Endothelial cell of umbilical vein (primary cell): Measurements from ENCODE around the gene PPP2R2C. TPM values are rescaled to one million over a fixed set of nuclear protein-coding genes. Genes with fewer than 3 reads are reported as not detected.

ENCODE experiments used
- BruUV-seq: library from RNA; stranded (reverse); fragments of 400-500 nt; replicated peaks from 2 replicates; lab custom pipeline; 2021; lab: Mats Ljungman, UMichigan
- CTCF ChIA-PET: fragments of 300-600, 350-600 bp; sonication (Branson Sonifier 250); formaldehyde crosslinking; loops from one replicate; lab custom pipeline; 2021; ENCODE audit warnings: antibody characterized with exemption, inconsistent platforms; lab: Charles Lee
- POLR2A ChIA-PET: fragments of 300-600, 350-600 bp; sonication (Branson Sonifier 250); formaldehyde crosslinking; loops from one replicate; lab custom pipeline; 2021; ENCODE audit warnings: antibody characterized with exemption, inconsistent platforms; lab: Charles Lee
- DNase-seq: peaks from one replicate; pipeline ENCODE4 v3.0.0-alpha.2; 2011; ENCODE audit warnings: low read depth, low spot score
- FAIRE-seq: peaks from 2 replicates; lab custom pipeline; 2011; peaks lifted over from hg19 to GRCh38; lab: Jason Lieb, UNC
- H2AFZ ChIP-seq: 2 replicates; pipeline ENCODE4 v1.6.0; 2012; ENCODE audit warnings: low read depth, low read length, control low read depth, inconsistent platforms
- H3K27ac ChIP-seq: 2 replicates; pipeline ENCODE4 v1.5.1; 2011; ENCODE audit warnings: low read depth, mild to moderate bottlenecking, control low read depth, low read length, moderate library complexity; ENCODE audit not compliant: insufficient read depth
- H3K27me3 ChIP-seq, 2 experiments: 2 replicates each; pipeline versions ENCODE4 v1.6.0 to v1.6.1; 2011; ENCODE audit warnings: low read length in 2 of 2, mixed read lengths in 1 of 2; ENCODE audit not compliant: control insufficient read depth in 2 of 2, insufficient read depth in 2 of 2
- H3K36me3 ChIP-seq, 2 experiments: 2 replicates in 1 of 2; 3 replicates in 1 of 2; pipeline ENCODE4 v1.5.1; 2011; ENCODE audit warnings: low read length in 2 of 2, mild to moderate bottlenecking in 1 of 2, moderate library complexity in 1 of 2; ENCODE audit not compliant: control insufficient read depth in 2 of 2, insufficient read depth in 2 of 2; ENCODE audit errors: extremely low read depth in 1 of 2
- H3K4me1 ChIP-seq: 3 replicates; pipeline ENCODE4 v1.5.1; 2011; ENCODE audit warnings: mild to moderate bottlenecking, low read length; ENCODE audit not compliant: control insufficient read depth, insufficient read depth; ENCODE audit errors: extremely low read depth
- H3K4me2 ChIP-seq: 2 replicates; pipeline ENCODE4 v1.6.1; 2011; ENCODE audit warnings: low read length, control low read depth, mixed read lengths; ENCODE audit not compliant: insufficient read depth
- H3K4me3 ChIP-seq, 3 experiments: fragments of 200-600 bp in 1 of 3; sonication (generic), shearing (Covaris generic) in 1 of 3; replicated peaks in 1 of 3; 2 replicates each; pipeline ENCODE4 v1.5.1; 2011 to 2016; ENCODE audit warnings: control low read depth in 3 of 3, low read length in 3 of 3, mild to moderate bottlenecking in 2 of 3, inconsistent platforms in 1 of 3, low read depth in 1 of 3, moderate library complexity in 1 of 3; ENCODE audit not compliant: insufficient read depth in 1 of 3
- H3K79me2 ChIP-seq: 2 replicates; pipeline ENCODE4 v1.6.0; 2012; ENCODE audit warnings: low read length, inconsistent platforms; ENCODE audit not compliant: control insufficient read depth, insufficient read depth
- H3K9ac ChIP-seq: replicated peaks from 2 replicates; pipeline ENCODE3; 2011; ENCODE audit warnings: low read length, control low read depth; ENCODE audit not compliant: insufficient read depth; ENCODE audit errors: extremely low read depth
- H3K9me1 ChIP-seq: replicated peaks from 3 replicates; pipeline ENCODE4 v1.6.0; 2011; ENCODE audit warnings: mild to moderate bottlenecking, low read length; ENCODE audit not compliant: control insufficient read depth, insufficient read depth; ENCODE audit errors: extremely low read depth
- H3K9me3 ChIP-seq: replicated peaks from 2 replicates; pipeline ENCODE4 v1.5.1; 2012; ENCODE audit warnings: low read length, inconsistent platforms; ENCODE audit not compliant: control insufficient read depth, insufficient read depth
- H4K20me1 ChIP-seq: replicated peaks from 2 replicates; pipeline ENCODE3; 2011; ENCODE audit warnings: mild to moderate bottlenecking, low read length; ENCODE audit not compliant: control insufficient read depth, insufficient read depth; ENCODE audit errors: extremely low read depth
- FOS ChIP-seq: IDR thresholded peaks from 2 replicates; pipeline ENCODE4 v1.6.1; 2011; ENCODE audit warnings: mild to moderate bottlenecking, low read length, moderate library complexity, borderline replicate concordance; ENCODE audit not compliant: insufficient read depth
- GATA2 ChIP-seq: IDR thresholded peaks from 2 replicates; pipeline ENCODE4 v1.7.0; 2011; ENCODE audit warnings: low read depth, mild to moderate bottlenecking, moderate library complexity, mixed read lengths, low read length; ENCODE audit not compliant: insufficient read length, insufficient read depth
- POLR2A ChIP-seq: IDR thresholded peaks from 2 replicates; pipeline ENCODE4 v1.6.1; 2012; ENCODE audit warnings: low read depth, mild to moderate bottlenecking, control low read depth, low read length
- POLR2AphosphoS5 ChIP-seq: IDR thresholded peaks from 2 replicates; pipeline ENCODE4 v1.6.1; 2012; ENCODE audit warnings: low read depth, mild to moderate bottlenecking, control low read depth, low read length, moderate library complexity; ENCODE audit not compliant: insufficient read depth
- dilution Hi-C: fragments of 300-500 bp; cut with MboI; formaldehyde crosslinking; loops from one replicate; pipeline ENCODE4 v1.15.0; 2019; ENCODE audit warnings: low sequenced_read_pairs; ENCODE audit not compliant: extremely low pct_ligation_motif_present
- intact Hi-C: fragments of 100-400 bp; cut with micrococcal nuclease; formaldehyde crosslinking; loops from one replicate; pipeline ENCODE4 v1.10.0; 2022
- polyA plus RNA-seq, 4 experiments: library from polyadenylated mRNA; depleted of rRNA in 3 of 4; stranded (reverse) in 3 of 4; unstranded in 1 of 4; fragments of >200 nt; gene quantifications; 2 replicates each; pipeline versions ENCODE4 v1.2.1 to v1.2.3, GENCODE V29; 2011 to 2012; ENCODE audit warnings: missing spikeins in 1 of 4
- total RNA-seq: library from RNA; stranded (reverse); gene quantifications from 2 replicates; pipeline ENCODE4 v1.2.3, GENCODE V29; 2021
- TF ChIP-seq, protein P1 (sequence below), 2 donors: IDR thresholded peaks; 1 replicate in 1 of 2; 2 replicates in 1 of 2; pipeline ENCODE4 v1.5.1; 2011; ENCODE audit warnings: low read length in 2 of 2, mild to moderate bottlenecking in 2 of 2, moderate library complexity in 2 of 2, control low read depth in 1 of 2, inconsistent platforms in 1 of 2, low read depth in 1 of 2; ENCODE audit not compliant: insufficient read depth in 1 of 2; ENCODE audit errors: extremely low read depth in 1 of 2

PPP2R2C gene
- total and polyA plus RNA-seq, 2 donors (not counting 3 experiments of a cell fraction or from before 2014, with no cell fraction given): 0.03 to 0.09 TPM

DNA sequence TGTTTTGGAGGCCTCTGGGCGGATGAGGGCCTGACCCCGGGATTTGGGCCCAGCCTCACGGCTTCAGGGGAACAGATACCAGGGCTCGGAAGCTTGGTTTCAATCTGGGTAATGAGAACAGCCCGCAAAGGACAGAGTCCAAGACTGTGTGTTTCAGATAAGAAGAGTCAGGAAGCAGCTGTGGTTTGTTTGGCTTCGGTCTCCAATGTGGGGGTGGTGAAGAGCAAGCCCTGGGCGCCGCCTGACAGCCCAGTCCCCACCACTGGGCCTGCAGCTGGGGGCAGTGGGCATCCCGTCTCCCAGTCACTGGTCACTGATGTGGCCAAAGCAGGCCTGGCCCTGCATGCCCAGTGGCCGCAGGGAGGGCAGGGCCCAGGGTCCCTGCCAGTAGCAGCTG is 193.6 kb downstream of the PPP2R2C start:
- Histone ChIP-seq H3K9me3 (no peaks in the 10 kb centered on the region), H3K4me3 (no peak overlapping the region), H3K9ac (no peak overlapping the region), H3K27me3 (no peaks in the 10 kb centered on the region), H3K79me2 (no peaks in the 10 kb centered on the region), H4K20me1 (no peaks in the 10 kb centered on the region), H3K4me2 (peak overlapping the region; percentile 28), H2AFZ (no peak overlapping the region), H3K9me1 (no peaks in the 10 kb centered on the region), H3K4me1 (peaks cover 23% of the 10 kb centered on the region), H3K36me3 (peaks cover 0 to 21% of the 10 kb centered on the region in 2 experiments), H3K27ac (peak overlapping the region; percentile 64)
- ChIA-PET POLR2A (interaction anchor here (1.2 kb wide), 1 partner anchor 9 kb away, joined by 6 read pairs; the partner anchor contains the start of gene WFS1), CTCF (interaction anchor here (1.0 to 3.0 kb wide), 6 partner anchors 9 to 52 kb away, joined by 3 to 19 read pairs (median 14); partner anchors contain the start of gene WFS1)
- TF ChIP-seq FOS (no peak), POLR2AphosphoS5 (peak; percentile 95), GATA2 (peak; percentile 96), POLR2A (peak; percentile 76)
- TF ChIP-seq, protein P1, sequence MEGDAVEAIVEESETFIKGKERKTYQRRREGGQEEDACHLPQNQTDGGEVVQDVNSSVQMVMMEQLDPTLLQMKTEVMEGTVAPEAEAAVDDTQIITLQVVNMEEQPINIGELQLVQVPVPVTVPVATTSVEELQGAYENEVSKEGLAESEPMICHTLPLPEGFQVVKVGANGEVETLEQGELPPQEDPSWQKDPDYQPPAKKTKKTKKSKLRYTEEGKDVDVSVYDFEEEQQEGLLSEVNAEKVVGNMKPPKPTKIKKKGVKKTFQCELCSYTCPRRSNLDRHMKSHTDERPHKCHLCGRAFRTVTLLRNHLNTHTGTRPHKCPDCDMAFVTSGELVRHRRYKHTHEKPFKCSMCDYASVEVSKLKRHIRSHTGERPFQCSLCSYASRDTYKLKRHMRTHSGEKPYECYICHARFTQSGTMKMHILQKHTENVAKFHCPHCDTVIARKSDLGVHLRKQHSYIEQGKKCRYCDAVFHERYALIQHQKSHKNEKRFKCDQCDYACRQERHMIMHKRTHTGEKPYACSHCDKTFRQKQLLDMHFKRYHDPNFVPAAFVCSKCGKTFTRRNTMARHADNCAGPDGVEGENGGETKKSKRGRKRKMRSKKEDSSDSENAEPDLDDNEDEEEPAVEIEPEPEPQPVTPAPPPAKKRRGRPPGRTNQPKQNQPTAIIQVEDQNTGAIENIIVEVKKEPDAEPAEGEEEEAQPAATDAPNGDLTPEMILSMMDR (IDR thresholded peaks at IDR 0.05; ENCODE audit: extremely low read depth in 1 of 2, insufficient read depth in 1 of 2, low read depth in 1 of 2, low read length in 2 of 2): no peak
- FAIRE-seq: peak; percentile 94
- intact Hi-C loops: loop anchor here (1.0 to 10.0 kb wide), 3 partner anchors 9 to 1244 kb away; partner anchors contain the start of gene WFS1
- peak; percentile 96 for DNase-seq
- BruUV-seq: no TSS peak
- dilution Hi-C loops: no loop called here
